Panc1 (cell line): ENCODE measurements around the gene PHRF1. TPM values are rescaled to one million over a fixed set of nuclear protein-coding genes. Genes with fewer than 3 reads are reported as not detected.

Experiments
- ATAC-seq: fragments of 200-7000 bp; cut with Tn5 transposase; 2 replicates; pipeline ENCODE4 v1.9.1; 2020; ENCODE audit warnings: mild to moderate bottlenecking, moderate library complexity
- BruUV-seq: library from RNA; stranded (reverse); fragments of 400-500 nt; replicated peaks from 2 replicates; lab custom pipeline; 2021; lab: Mats Ljungman, UMichigan
- CTCF ChIA-PET: fragments of 300-600 bp; sonication (Branson Sonifier 250); formaldehyde crosslinking; loops from one replicate; lab custom pipeline; 2022; ENCODE audit warnings: antibody characterized with exemption; lab: Charles Lee
- POLR2A ChIA-PET: fragments of 300-600 bp; sonication (Branson Sonifier 250); formaldehyde crosslinking; loops from one replicate; lab custom pipeline; 2022; ENCODE audit warnings: antibody characterized with exemption; lab: Charles Lee
- DNase-seq: peaks from one replicate; pipeline ENCODE4 v3.0.0-alpha.2; 2010; ENCODE audit warnings: low read depth, low spot score
- H3K27ac ChIP-seq: 2 replicates; pipeline ENCODE4 v1.5.1; 2011; ENCODE audit warnings: mild to moderate bottlenecking, low read length, inconsistent platforms
- H3K27me3 ChIP-seq: fragments of 200-500 bp; sonication (Bioruptor generic); 2 replicates; pipeline ENCODE4 v1.6.0; 2014; ENCODE audit warnings: low read length, inconsistent platforms; ENCODE audit not compliant: control insufficient read depth, insufficient read depth
- H3K36me3 ChIP-seq: fragments of 200-500 bp; sonication (Bioruptor generic); 2 replicates; pipeline ENCODE4 v1.5.1; 2014; ENCODE audit warnings: inconsistent platforms, mild to moderate bottlenecking, low read length, moderate library complexity; ENCODE audit not compliant: control insufficient read depth, insufficient read depth
- H3K4me1 ChIP-seq: 2 replicates; pipeline ENCODE4 v1.5.1; 2011; ENCODE audit warnings: inconsistent platforms, mild to moderate bottlenecking, low read length, moderate library complexity; ENCODE audit not compliant: control insufficient read depth, insufficient read depth
- H3K4me3 ChIP-seq, 2 experiments: 2 replicates each; pipeline ENCODE4 v1.5.1; 2011 to 2012; ENCODE audit warnings: low read depth in 2 of 2, low read length in 2 of 2, mild to moderate bottlenecking in 2 of 2, inconsistent platforms in 1 of 2, moderate library complexity in 1 of 2
- H3K9me3 ChIP-seq: fragments of 200-500 bp; sonication (Bioruptor generic); 2 replicates; pipeline ENCODE4 v1.5.1; 2014; ENCODE audit warnings: low read depth, mild to moderate bottlenecking, inconsistent platforms, low read length, moderate library complexity; ENCODE audit not compliant: control insufficient read depth, insufficient read depth
- POLR2AphosphoS5 ChIP-seq: IDR thresholded peaks from 2 replicates; pipeline ENCODE4 v1.6.1; 2012; ENCODE audit warnings: mild to moderate bottlenecking, low read depth, low read length, moderate library complexity
- SIN3A ChIP-seq: IDR thresholded peaks from 2 replicates; pipeline ENCODE4 v1.6.1; 2012; ENCODE audit warnings: low read depth, mild to moderate bottlenecking, low read length, moderate library complexity, borderline replicate concordance; ENCODE audit not compliant: insufficient read depth
- TCF7L2 ChIP-seq: IDR thresholded peaks from 2 replicates; pipeline ENCODE4 v1.6.1; 2011; ENCODE audit warnings: mild to moderate bottlenecking, low read depth, low read length, inconsistent platforms
- in situ Hi-C: cut with HindIII; loops from 2 replicates; pipeline ENCODE4 v1.10.0; 2016; ENCODE audit warnings: low sequenced_read_pairs, low pct_unique_long_range_greater_than_20kb
- intact Hi-C: fragments of 100-400 bp; cut with micrococcal nuclease; formaldehyde crosslinking; loops from one replicate; pipeline ENCODE4 v1.10.0; 2022; ENCODE audit not compliant: unreplicated experiment
- total RNA-seq: library from RNA; stranded (reverse); gene quantifications from one replicate; pipeline ENCODE4 v1.2.1, GENCODE V29; 2021; ENCODE audit not compliant: unreplicated experiment
- TF ChIP-seq, protein P1 (sequence below), 2 experiments: IDR thresholded peaks; 2 replicates each; pipeline ENCODE4 v1.6.1; 2011 to 2012; ENCODE audit warnings: low read depth in 2 of 2, control low read depth in 1 of 2, low read length in 1 of 2, mild to moderate bottlenecking in 1 of 2, moderate library complexity in 1 of 2; ENCODE audit not compliant: insufficient read depth in 1 of 2
- TF ChIP-seq, protein P2 (sequence below): fragments of 450-650 bp; IDR thresholded peaks from 2 replicates; pipeline ENCODE4 v1.5.1; 2017; ENCODE audit warnings: mild to moderate bottlenecking

Gene PHRF1
- total RNA-seq, 1 experiment from 2014 or later, result 90.6 TPM

- peaks cover 3% of the 10 kb centered on the region; the same call in 1 of the 2 replicates for H3K36me3 ChIP-seq
- no peaks in the 10 kb centered on the region for H3K9me3 ChIP-seq
- H3K4me3 ChIP-seq, result no peak overlapping the region
- CTCF ChIA-PET, result interaction anchor here (0.6 kb wide), 1 partner anchor 32 kb away, joined by 4 read pairs; no protein-coding TSS in a partner anchor
- POLR2A ChIA-PET, result interaction anchor here (0.6 to 1.0 kb wide), 2 partner anchors 12 to 227 kb away, joined by 3 to 8 read pairs; no protein-coding TSS in a partner anchor
- peaks cover 29% of the 10 kb centered on the region for H3K4me1 ChIP-seq
- intact Hi-C loops (no loop called here), in situ Hi-C loops (no loop called here)
- TF ChIP-seq SIN3A (no peak), TCF7L2 (no peak), POLR2AphosphoS5 (no peak; the same call in 1 of the 2 replicates)
- TF ChIP-seq, protein P1, sequence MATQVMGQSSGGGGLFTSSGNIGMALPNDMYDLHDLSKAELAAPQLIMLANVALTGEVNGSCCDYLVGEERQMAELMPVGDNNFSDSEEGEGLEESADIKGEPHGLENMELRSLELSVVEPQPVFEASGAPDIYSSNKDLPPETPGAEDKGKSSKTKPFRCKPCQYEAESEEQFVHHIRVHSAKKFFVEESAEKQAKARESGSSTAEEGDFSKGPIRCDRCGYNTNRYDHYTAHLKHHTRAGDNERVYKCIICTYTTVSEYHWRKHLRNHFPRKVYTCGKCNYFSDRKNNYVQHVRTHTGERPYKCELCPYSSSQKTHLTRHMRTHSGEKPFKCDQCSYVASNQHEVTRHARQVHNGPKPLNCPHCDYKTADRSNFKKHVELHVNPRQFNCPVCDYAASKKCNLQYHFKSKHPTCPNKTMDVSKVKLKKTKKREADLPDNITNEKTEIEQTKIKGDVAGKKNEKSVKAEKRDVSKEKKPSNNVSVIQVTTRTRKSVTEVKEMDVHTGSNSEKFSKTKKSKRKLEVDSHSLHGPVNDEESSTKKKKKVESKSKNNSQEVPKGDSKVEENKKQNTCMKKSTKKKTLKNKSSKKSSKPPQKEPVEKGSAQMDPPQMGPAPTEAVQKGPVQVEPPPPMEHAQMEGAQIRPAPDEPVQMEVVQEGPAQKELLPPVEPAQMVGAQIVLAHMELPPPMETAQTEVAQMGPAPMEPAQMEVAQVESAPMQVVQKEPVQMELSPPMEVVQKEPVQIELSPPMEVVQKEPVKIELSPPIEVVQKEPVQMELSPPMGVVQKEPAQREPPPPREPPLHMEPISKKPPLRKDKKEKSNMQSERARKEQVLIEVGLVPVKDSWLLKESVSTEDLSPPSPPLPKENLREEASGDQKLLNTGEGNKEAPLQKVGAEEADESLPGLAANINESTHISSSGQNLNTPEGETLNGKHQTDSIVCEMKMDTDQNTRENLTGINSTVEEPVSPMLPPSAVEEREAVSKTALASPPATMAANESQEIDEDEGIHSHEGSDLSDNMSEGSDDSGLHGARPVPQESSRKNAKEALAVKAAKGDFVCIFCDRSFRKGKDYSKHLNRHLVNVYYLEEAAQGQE (IDR thresholded peaks at IDR 0.05; ENCODE audit: insufficient read depth in 1 of 2, low read depth in 2 of 2, low read length in 1 of 2), result no peak
- TF ChIP-seq, protein P2, sequence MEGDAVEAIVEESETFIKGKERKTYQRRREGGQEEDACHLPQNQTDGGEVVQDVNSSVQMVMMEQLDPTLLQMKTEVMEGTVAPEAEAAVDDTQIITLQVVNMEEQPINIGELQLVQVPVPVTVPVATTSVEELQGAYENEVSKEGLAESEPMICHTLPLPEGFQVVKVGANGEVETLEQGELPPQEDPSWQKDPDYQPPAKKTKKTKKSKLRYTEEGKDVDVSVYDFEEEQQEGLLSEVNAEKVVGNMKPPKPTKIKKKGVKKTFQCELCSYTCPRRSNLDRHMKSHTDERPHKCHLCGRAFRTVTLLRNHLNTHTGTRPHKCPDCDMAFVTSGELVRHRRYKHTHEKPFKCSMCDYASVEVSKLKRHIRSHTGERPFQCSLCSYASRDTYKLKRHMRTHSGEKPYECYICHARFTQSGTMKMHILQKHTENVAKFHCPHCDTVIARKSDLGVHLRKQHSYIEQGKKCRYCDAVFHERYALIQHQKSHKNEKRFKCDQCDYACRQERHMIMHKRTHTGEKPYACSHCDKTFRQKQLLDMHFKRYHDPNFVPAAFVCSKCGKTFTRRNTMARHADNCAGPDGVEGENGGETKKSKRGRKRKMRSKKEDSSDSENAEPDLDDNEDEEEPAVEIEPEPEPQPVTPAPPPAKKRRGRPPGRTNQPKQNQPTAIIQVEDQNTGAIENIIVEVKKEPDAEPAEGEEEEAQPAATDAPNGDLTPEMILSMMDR, result no peak
- no TSS peak for BruUV-seq
- no peak overlapping the region for H3K27ac ChIP-seq
- DNase-seq (no peak), ATAC-seq (no peak)
- no peaks in the 10 kb centered on the region for H3K27me3 ChIP-seq
These were observed 43.2 kb upstream of the PHRF1 start for GRCh38 chr11:532986-533585.

DNA sequence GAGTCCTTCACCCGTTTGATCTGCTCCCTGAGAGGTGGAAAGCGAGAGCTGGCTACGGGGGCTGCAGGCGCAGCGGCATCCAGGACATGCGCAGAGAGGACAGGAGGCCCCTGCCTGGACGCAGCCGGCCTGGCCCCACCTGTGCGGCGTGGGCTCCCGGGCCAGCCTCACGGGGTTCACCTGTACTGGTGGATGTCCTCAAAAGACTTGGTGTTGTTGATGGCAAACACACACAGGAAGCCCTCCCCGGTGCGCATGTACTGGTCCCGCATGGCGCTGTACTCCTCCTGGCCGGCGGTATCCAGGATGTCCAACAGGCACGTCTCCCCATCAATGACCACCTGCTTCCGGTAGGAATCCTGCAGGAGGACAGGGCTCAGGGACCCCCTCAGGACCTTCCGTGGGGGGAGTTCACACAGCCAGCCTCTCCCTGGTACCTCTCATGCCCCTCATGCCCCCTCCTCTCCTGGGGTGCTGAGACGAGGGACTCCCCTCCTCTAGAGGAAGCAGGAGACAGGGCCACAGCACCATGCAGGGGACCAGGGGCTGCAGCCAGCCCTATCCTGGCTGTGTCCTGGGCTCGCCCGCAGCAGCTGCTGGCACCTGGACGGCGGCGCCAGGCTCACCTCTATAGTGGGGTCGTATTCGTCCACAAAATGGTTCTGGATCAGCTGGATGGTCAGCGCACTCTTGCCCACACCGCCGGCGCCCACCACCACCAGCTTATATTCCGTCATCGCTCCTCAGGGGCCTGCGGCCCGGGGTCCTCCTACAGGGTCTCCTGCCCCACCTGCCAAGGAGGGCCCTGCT, 42.5 kb upstream of the PHRF1 start:
- intact Hi-C loops (no loop called here), in situ Hi-C loops (no loop called here)
- DNase-seq (no peak), ATAC-seq (no peak)
- CTCF ChIA-PET, result no interaction called here
- Histone ChIP-seq H3K27me3 (no peaks in the 10 kb centered on the region), H3K36me3 (peaks cover 3% of the 10 kb centered on the region; the same call in 1 of the 2 replicates), H3K27ac (peak overlapping the region; percentile 73), H3K4me1 (peaks cover 29% of the 10 kb centered on the region), H3K4me3 (peak overlapping the region; percentile 69 to 90), H3K9me3 (no peaks in the 10 kb centered on the region)
- POLR2A ChIA-PET, result interaction anchor here (0.6 to 1.0 kb wide), 2 partner anchors 13 to 226 kb away, joined by 3 to 8 read pairs; no protein-coding TSS in a partner anchor
- TF ChIP-seq SIN3A (no peak), POLR2AphosphoS5 (no peak), TCF7L2 (no peak)
- TF ChIP-seq, protein P1 (IDR thresholded peaks at IDR 0.05; ENCODE audit: insufficient read depth in 1 of 2, low read depth in 2 of 2, low read length in 1 of 2), result no peak
- TF ChIP-seq, protein P2, result no peak
- TSS peak; percentile 97 for BruUV-seq
